GM12878 (cell line): ENCODE measurements around the gene ADAMTS4.

ENCODE experiments used
- CTCF ChIP-seq, 3 experiments: IDR thresholded peaks in 2 of 3; conservative IDR thresholded peaks in 1 of 3; 2 replicates each; pipeline ENCODE4 v1.5.1; 2011; ENCODE audit warnings: low read depth in 3 of 3, low read length in 3 of 3, mild to moderate bottlenecking in 3 of 3, control low read depth in 2 of 3, moderate library complexity in 2 of 3, inconsistent platforms in 1 of 3, mixed read lengths in 1 of 3; ENCODE audit not compliant: control insufficient read depth in 2 of 3, insufficient read depth in 1 of 3; ENCODE audit errors: extremely low read depth in 1 of 3
- EZH2 ChIP-seq: IDR thresholded peaks from 2 replicates; pipeline ENCODE4 v1.6.1; 2012; ENCODE audit warnings: low read depth, mild to moderate bottlenecking, control low read depth, inconsistent platforms, low read length, borderline replicate concordance; ENCODE audit not compliant: control insufficient read depth
- PKNOX1 ChIP-seq: fragments of 450-650 bp; IDR thresholded peaks from 2 replicates; pipeline ENCODE4 v1.6.1; 2016; ENCODE audit warnings: mild to moderate bottlenecking
- SIX5 ChIP-seq: IDR thresholded peaks from 2 replicates; pipeline ENCODE4 v1.6.1; 2011; ENCODE audit warnings: mild to moderate bottlenecking, low read depth, low read length, moderate library complexity; ENCODE audit not compliant: severe bottlenecking

GRCh38 chr1:161229896-161230295 lies 31.0 kb upstream of the ADAMTS4 start:
- TF ChIP-seq CTCF (IDR thresholded peaks at IDR 0.05 in 2 of 3, conservative IDR thresholded peaks at IDR 0.05 in 1 of 3; ENCODE audit: control insufficient read depth in 2 of 3, extremely low read depth in 1 of 3, insufficient read depth in 1 of 3, low read depth in 3 of 3, low read length in 3 of 3) = peak in 1 of 3 experiments; percentile 13; a peak in 1 of 6 replicates
- TF ChIP-seq EZH2 = no peak
- no peak for TF ChIP-seq SIX5
- no peak for TF ChIP-seq PKNOX1
